Endothelial cell of umbilical vein (primary cell): ENCODE measurements around the gene USP46. TPM values are rescaled to one million over a fixed set of nuclear protein-coding genes. Genes with fewer than 3 reads are reported as not detected.

Experiments
- BruUV-seq: library from RNA; stranded (reverse); fragments of 400-500 nt; replicated peaks from 2 replicates; lab custom pipeline; 2021; lab: Mats Ljungman, UMichigan
- CTCF ChIA-PET: fragments of 300-600, 350-600 bp; sonication (Branson Sonifier 250); formaldehyde crosslinking; loops from one replicate; lab custom pipeline; 2021; ENCODE audit warnings: antibody characterized with exemption, inconsistent platforms; lab: Charles Lee
- POLR2A ChIA-PET: fragments of 300-600, 350-600 bp; sonication (Branson Sonifier 250); formaldehyde crosslinking; loops from one replicate; lab custom pipeline; 2021; ENCODE audit warnings: antibody characterized with exemption, inconsistent platforms; lab: Charles Lee
- DNase-seq: peaks from one replicate; pipeline ENCODE4 v3.0.0-alpha.2; 2011; ENCODE audit warnings: low read depth, low spot score
- FAIRE-seq: peaks from 2 replicates; lab custom pipeline; 2011; peaks lifted over from hg19 to GRCh38; lab: Jason Lieb, UNC
- H2AFZ ChIP-seq: 2 replicates; pipeline ENCODE4 v1.6.0; 2012; ENCODE audit warnings: low read depth, low read length, control low read depth, inconsistent platforms
- H3K27ac ChIP-seq: 2 replicates; pipeline ENCODE4 v1.5.1; 2011; ENCODE audit warnings: low read depth, mild to moderate bottlenecking, control low read depth, low read length, moderate library complexity; ENCODE audit not compliant: insufficient read depth
- H3K27me3 ChIP-seq, 2 experiments: 2 replicates each; pipeline versions ENCODE4 v1.6.0 to v1.6.1; 2011; ENCODE audit warnings: low read length in 2 of 2, mixed read lengths in 1 of 2; ENCODE audit not compliant: control insufficient read depth in 2 of 2, insufficient read depth in 2 of 2
- H3K36me3 ChIP-seq, 2 experiments: 2 replicates in 1 of 2; 3 replicates in 1 of 2; pipeline ENCODE4 v1.5.1; 2011; ENCODE audit warnings: low read length in 2 of 2, mild to moderate bottlenecking in 1 of 2, moderate library complexity in 1 of 2; ENCODE audit not compliant: control insufficient read depth in 2 of 2, insufficient read depth in 2 of 2; ENCODE audit errors: extremely low read depth in 1 of 2
- H3K4me1 ChIP-seq: 3 replicates; pipeline ENCODE4 v1.5.1; 2011; ENCODE audit warnings: mild to moderate bottlenecking, low read length; ENCODE audit not compliant: control insufficient read depth, insufficient read depth; ENCODE audit errors: extremely low read depth
- H3K4me2 ChIP-seq: 2 replicates; pipeline ENCODE4 v1.6.1; 2011; ENCODE audit warnings: low read length, control low read depth, mixed read lengths; ENCODE audit not compliant: insufficient read depth
- H3K4me3 ChIP-seq, 3 experiments: fragments of 200-600 bp in 1 of 3; sonication (generic), shearing (Covaris generic) in 1 of 3; replicated peaks in 1 of 3; 2 replicates each; pipeline ENCODE4 v1.5.1; 2011 to 2016; ENCODE audit warnings: control low read depth in 3 of 3, low read length in 3 of 3, mild to moderate bottlenecking in 2 of 3, inconsistent platforms in 1 of 3, low read depth in 1 of 3, moderate library complexity in 1 of 3; ENCODE audit not compliant: insufficient read depth in 1 of 3
- H3K79me2 ChIP-seq: 2 replicates; pipeline ENCODE4 v1.6.0; 2012; ENCODE audit warnings: low read length, inconsistent platforms; ENCODE audit not compliant: control insufficient read depth, insufficient read depth
- H3K9ac ChIP-seq: replicated peaks from 2 replicates; pipeline ENCODE3; 2011; ENCODE audit warnings: low read length, control low read depth; ENCODE audit not compliant: insufficient read depth; ENCODE audit errors: extremely low read depth
- H3K9me1 ChIP-seq: replicated peaks from 3 replicates; pipeline ENCODE4 v1.6.0; 2011; ENCODE audit warnings: mild to moderate bottlenecking, low read length; ENCODE audit not compliant: control insufficient read depth, insufficient read depth; ENCODE audit errors: extremely low read depth
- H3K9me3 ChIP-seq: replicated peaks from 2 replicates; pipeline ENCODE4 v1.5.1; 2012; ENCODE audit warnings: low read length, inconsistent platforms; ENCODE audit not compliant: control insufficient read depth, insufficient read depth
- H4K20me1 ChIP-seq: replicated peaks from 2 replicates; pipeline ENCODE3; 2011; ENCODE audit warnings: mild to moderate bottlenecking, low read length; ENCODE audit not compliant: control insufficient read depth, insufficient read depth; ENCODE audit errors: extremely low read depth
- EZH2 ChIP-seq: IDR thresholded peaks from 2 replicates; pipeline ENCODE4 v1.6.1; 2012; ENCODE audit warnings: borderline replicate concordance, low read depth, mild to moderate bottlenecking, moderate library complexity, low read length, inconsistent platforms; ENCODE audit not compliant: severe bottlenecking
- FOS ChIP-seq: IDR thresholded peaks from 2 replicates; pipeline ENCODE4 v1.6.1; 2011; ENCODE audit warnings: mild to moderate bottlenecking, low read length, moderate library complexity, borderline replicate concordance; ENCODE audit not compliant: insufficient read depth
- GATA2 ChIP-seq: IDR thresholded peaks from 2 replicates; pipeline ENCODE4 v1.7.0; 2011; ENCODE audit warnings: low read depth, mild to moderate bottlenecking, moderate library complexity, mixed read lengths, low read length; ENCODE audit not compliant: insufficient read length, insufficient read depth
- JUN ChIP-seq: IDR thresholded peaks from 2 replicates; pipeline ENCODE4 v1.6.1; 2011; ENCODE audit warnings: borderline replicate concordance, low read depth; ENCODE audit not compliant: insufficient read length, insufficient read depth
- MYC ChIP-seq: IDR thresholded peaks from one replicate; pipeline ENCODE4 v1.6.1; 2011; ENCODE audit warnings: mild to moderate bottlenecking, low read depth, low read length
- POLR2A ChIP-seq: IDR thresholded peaks from 2 replicates; pipeline ENCODE4 v1.6.1; 2012; ENCODE audit warnings: low read depth, mild to moderate bottlenecking, control low read depth, low read length
- POLR2AphosphoS5 ChIP-seq: IDR thresholded peaks from 2 replicates; pipeline ENCODE4 v1.6.1; 2012; ENCODE audit warnings: low read depth, mild to moderate bottlenecking, control low read depth, low read length, moderate library complexity; ENCODE audit not compliant: insufficient read depth
- dilution Hi-C: fragments of 300-500 bp; cut with MboI; formaldehyde crosslinking; loops from one replicate; pipeline ENCODE4 v1.15.0; 2019; ENCODE audit warnings: low sequenced_read_pairs; ENCODE audit not compliant: extremely low pct_ligation_motif_present
- intact Hi-C: fragments of 100-400 bp; cut with micrococcal nuclease; formaldehyde crosslinking; loops from one replicate; pipeline ENCODE4 v1.10.0; 2022
- polyA plus RNA-seq, 4 experiments: library from polyadenylated mRNA; depleted of rRNA in 3 of 4; stranded (reverse) in 3 of 4; unstranded in 1 of 4; fragments of >200 nt; gene quantifications; 2 replicates each; pipeline versions ENCODE4 v1.2.1 to v1.2.3, GENCODE V29; 2011 to 2012; ENCODE audit warnings: missing spikeins in 1 of 4
- total RNA-seq: library from RNA; stranded (reverse); gene quantifications from 2 replicates; pipeline ENCODE4 v1.2.3, GENCODE V29; 2021
- TF ChIP-seq, protein P1 (sequence below): IDR thresholded peaks from 2 replicates; pipeline ENCODE4 v1.6.1; 2011; ENCODE audit not compliant: insufficient read depth, insufficient read length
- TF ChIP-seq, protein P2 (sequence below), 2 donors: IDR thresholded peaks; 1 replicate in 1 of 2; 2 replicates in 1 of 2; pipeline ENCODE4 v1.5.1; 2011; ENCODE audit warnings: low read length in 2 of 2, mild to moderate bottlenecking in 2 of 2, moderate library complexity in 2 of 2, control low read depth in 1 of 2, inconsistent platforms in 1 of 2, low read depth in 1 of 2; ENCODE audit not compliant: insufficient read depth in 1 of 2; ENCODE audit errors: extremely low read depth in 1 of 2

USP46 gene
- total and polyA plus RNA-seq, 2 donors (not counting 3 experiments of a cell fraction or from before 2014, with no cell fraction given), result 5.2 to 23.7 TPM

DNA sequence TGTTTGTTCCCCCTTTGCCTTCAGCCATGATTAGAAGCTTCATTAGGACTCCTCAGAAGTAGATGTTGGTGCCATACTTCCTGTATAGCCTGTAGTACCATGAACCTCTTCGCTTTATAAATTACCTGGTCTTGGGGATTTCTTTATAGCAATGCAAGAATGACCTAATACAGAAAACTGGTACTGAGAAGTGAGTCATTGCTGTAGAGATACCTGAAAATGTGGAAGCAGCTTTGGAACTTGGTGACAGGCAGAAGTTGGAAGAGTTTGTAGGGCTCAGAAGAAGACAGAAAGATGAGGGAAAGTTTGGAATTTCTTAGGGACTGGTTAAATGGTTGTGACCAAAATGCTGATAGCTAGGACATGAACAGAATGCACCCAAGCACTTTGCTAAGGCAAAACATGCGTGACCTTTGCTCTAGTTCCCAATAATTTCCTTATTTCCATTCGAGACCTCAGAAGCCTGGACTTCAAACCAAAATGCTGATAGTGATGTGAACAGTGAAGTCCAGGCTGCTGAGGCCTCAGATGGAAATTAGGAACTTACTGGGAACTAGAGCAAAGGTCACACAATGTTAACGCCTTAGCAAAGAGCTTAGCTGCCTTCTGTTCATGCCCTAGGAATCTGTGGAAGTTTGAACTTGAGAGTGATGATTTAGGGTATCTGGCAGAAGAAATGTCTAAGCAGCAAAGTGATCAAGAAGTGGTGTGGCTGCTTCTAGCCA, 3.0 kb upstream of the USP46 start:
- no peak overlapping the region for H2AFZ ChIP-seq
- DNase-seq (no peak), FAIRE-seq (no peak)
- H3K27ac ChIP-seq, result no peak overlapping the region
- H3K27me3 ChIP-seq, result no peaks in the 10 kb centered on the region
- H3K9ac ChIP-seq, result no peak overlapping the region
- H3K9me1 ChIP-seq, result no peaks in the 10 kb centered on the region
- H3K36me3 ChIP-seq, result peaks cover 0 to 2% of the 10 kb centered on the region in 2 experiments
- H3K4me3 ChIP-seq, result no peak overlapping the region
- peaks cover 13% of the 10 kb centered on the region for H3K4me1 ChIP-seq
- no peaks in the 10 kb centered on the region for H4K20me1 ChIP-seq
- intact Hi-C loops, result loop anchor here (2.0 kb wide), 1 partner anchor 51 kb away; no protein-coding TSS in a partner anchor
- BruUV-seq, result no TSS peak
- no peak overlapping the region for H3K4me2 ChIP-seq
- ChIA-PET POLR2A (no interaction called here), CTCF (interaction anchor here (0.8 to 1.9 kb wide), 7 partner anchors 11 to 1572 kb away, joined by 3 to 8 read pairs (median 5); no protein-coding TSS in a partner anchor)
- peaks cover 7% of the 10 kb centered on the region for H3K79me2 ChIP-seq
- no peaks in the 10 kb centered on the region for H3K9me3 ChIP-seq
- TF ChIP-seq EZH2 (no peak), POLR2A (no peak), GATA2 (no peak), MYC (no peak), POLR2AphosphoS5 (no peak), JUN (no peak), FOS (no peak)
- TF ChIP-seq, protein P1, sequence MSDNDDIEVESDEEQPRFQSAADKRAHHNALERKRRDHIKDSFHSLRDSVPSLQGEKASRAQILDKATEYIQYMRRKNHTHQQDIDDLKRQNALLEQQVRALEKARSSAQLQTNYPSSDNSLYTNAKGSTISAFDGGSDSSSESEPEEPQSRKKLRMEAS, result no peak
- TF ChIP-seq, protein P2, sequence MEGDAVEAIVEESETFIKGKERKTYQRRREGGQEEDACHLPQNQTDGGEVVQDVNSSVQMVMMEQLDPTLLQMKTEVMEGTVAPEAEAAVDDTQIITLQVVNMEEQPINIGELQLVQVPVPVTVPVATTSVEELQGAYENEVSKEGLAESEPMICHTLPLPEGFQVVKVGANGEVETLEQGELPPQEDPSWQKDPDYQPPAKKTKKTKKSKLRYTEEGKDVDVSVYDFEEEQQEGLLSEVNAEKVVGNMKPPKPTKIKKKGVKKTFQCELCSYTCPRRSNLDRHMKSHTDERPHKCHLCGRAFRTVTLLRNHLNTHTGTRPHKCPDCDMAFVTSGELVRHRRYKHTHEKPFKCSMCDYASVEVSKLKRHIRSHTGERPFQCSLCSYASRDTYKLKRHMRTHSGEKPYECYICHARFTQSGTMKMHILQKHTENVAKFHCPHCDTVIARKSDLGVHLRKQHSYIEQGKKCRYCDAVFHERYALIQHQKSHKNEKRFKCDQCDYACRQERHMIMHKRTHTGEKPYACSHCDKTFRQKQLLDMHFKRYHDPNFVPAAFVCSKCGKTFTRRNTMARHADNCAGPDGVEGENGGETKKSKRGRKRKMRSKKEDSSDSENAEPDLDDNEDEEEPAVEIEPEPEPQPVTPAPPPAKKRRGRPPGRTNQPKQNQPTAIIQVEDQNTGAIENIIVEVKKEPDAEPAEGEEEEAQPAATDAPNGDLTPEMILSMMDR (IDR thresholded peaks at IDR 0.05; ENCODE audit: extremely low read depth in 1 of 2, insufficient read depth in 1 of 2, low read depth in 1 of 2, low read length in 2 of 2), result no peak
- dilution Hi-C loops, result no loop called here
